ENCODE results near the gene ADK. TPM values are rescaled to one million over a fixed set of nuclear protein-coding genes. Genes with fewer than 3 reads are reported as not detected.

The ADK gene
- total RNA-seq, 1 experiment from 2014 or later, result 26.8 TPM

DNA sequence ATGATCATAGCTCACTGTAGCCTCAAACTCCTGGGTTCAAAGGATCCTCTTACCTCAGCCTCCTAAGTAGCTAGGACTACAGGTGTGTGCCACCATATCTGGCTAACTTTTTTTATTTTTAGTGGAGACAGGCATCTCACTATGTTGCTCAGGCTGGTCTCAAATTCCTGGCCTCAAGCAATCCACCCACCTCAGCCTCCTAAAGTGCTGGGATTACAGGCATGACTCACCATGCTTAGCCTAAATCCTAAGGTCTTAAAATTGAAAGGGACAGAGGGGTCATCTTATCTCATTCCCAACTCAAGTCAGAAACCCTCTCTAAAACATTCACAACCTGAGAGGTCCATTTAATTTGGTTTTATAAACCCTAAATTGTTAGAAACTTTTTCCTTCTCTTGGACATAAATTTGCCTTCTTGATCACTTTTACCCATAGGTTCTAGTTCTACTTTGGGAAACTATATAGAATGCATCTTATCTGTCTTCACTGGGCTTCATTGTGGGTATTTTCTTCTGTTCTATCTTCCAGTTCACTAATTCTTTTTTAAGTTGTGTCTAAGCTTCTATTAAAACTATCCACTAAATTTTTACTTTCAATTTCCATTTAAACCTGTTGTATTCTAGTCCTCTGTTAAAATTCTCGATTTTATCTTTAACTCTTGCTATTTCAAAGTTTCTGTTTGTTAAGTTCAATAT is 492.0 kb downstream of the ADK start:
- Histone ChIP-seq H3K23ac (ENCODE audit: insufficient read length, low read depth, low read length) (no peak overlapping the region), H2BK120ac (ENCODE audit: low read depth, low read length, poor library complexity, severe bottlenecking) (no peak overlapping the region), H2BK15ac (ENCODE audit: low read depth, low read length) (no peak overlapping the region), H3K14ac (ENCODE audit: insufficient read depth, low read length) (no peak overlapping the region), H2BK20ac (ENCODE audit: low read depth, low read length, poor library complexity, severe bottlenecking) (no peak overlapping the region), H4K8ac (replicated peaks; ENCODE audit: insufficient read length, low read depth, low read length) (no peak overlapping the region), H2AFZ (ENCODE audit: low read length) (no peak overlapping the region), H4K91ac (ENCODE audit: insufficient read length, low read depth, low read length) (no peak overlapping the region), H2BK5ac (ENCODE audit: insufficient read length, low read length) (no peak overlapping the region), H3K4me2 (ENCODE audit: insufficient read depth, insufficient read length, low read length) (no peak overlapping the region), H3K18ac (ENCODE audit: insufficient read length, low read depth, low read length) (no peak overlapping the region), H4K5ac (ENCODE audit: insufficient read length, low read depth, low read length) (no peak overlapping the region), H3K4me1 (ENCODE audit: insufficient read depth, low read length) (peaks cover 6% of the 10 kb centered on the region; the same call in 1 of the 2 replicates), H3K79me1 (ENCODE audit: insufficient read depth, low read depth, low read length, poor library complexity, severe bottlenecking) (no peaks in the 10 kb centered on the region), H2BK12ac (ENCODE audit: insufficient read length, low read depth, low read length) (no peak overlapping the region), H3K27ac (ENCODE audit: insufficient read length, low read depth, low read length) (no peak overlapping the region), H3K9me3 (ENCODE audit: control insufficient read depth, low read depth, low read length) (no peaks in the 10 kb centered on the region), H3K9ac (ENCODE audit: extremely low read depth, insufficient read length, low read length) (no peak overlapping the region), H3K23me2 (ENCODE audit: insufficient read length, low read depth, low read length, poor library complexity, severe bottlenecking) (no peaks in the 10 kb centered on the region), H3K27me3 (ENCODE audit: insufficient read depth, low read length) (no peaks in the 10 kb centered on the region), H3K56ac (ENCODE audit: insufficient read length, low read depth, low read length) (no peak overlapping the region), H2AK5ac (ENCODE audit: insufficient read length, low read length) (no peak overlapping the region), H3K4ac (ENCODE audit: low read depth, low read length) (no peak overlapping the region), H3T11ph (ENCODE audit: low read length) (no peak overlapping the region), H3K79me2 (ENCODE audit: insufficient read depth, low read length) (no peaks in the 10 kb centered on the region), H4K20me1 (ENCODE audit: control insufficient read depth, insufficient read depth, insufficient read length) (no peaks in the 10 kb centered on the region)
- H3K27ac Mint-ChIP-seq, result no peak overlapping the region
- H3K4me1 Mint-ChIP-seq, result peaks cover 27 to 28% of the 10 kb centered on the region in 2 experiments
- H3K27me3 Mint-ChIP-seq (ENCODE audit: low read depth), result no peaks in the 10 kb centered on the region
- WGBS (ENCODE audit: extremely low coverage, insufficient read length, low lambda C conversion rate), result 100% methylated on average over 1 of the region's 1 CpG
- peaks cover 1 to 11% (median 10%) of the 10 kb centered on the region in 3 experiments; a peak in 4 of 7 replicates for H3K36me3 Mint-ChIP-seq (ENCODE audit: insufficient read depth in 1 of 3, low read depth in 3 of 3)
- H3K4me3 Mint-ChIP-seq, result no peak overlapping the region
- TF ChIP-seq, protein P1, sequence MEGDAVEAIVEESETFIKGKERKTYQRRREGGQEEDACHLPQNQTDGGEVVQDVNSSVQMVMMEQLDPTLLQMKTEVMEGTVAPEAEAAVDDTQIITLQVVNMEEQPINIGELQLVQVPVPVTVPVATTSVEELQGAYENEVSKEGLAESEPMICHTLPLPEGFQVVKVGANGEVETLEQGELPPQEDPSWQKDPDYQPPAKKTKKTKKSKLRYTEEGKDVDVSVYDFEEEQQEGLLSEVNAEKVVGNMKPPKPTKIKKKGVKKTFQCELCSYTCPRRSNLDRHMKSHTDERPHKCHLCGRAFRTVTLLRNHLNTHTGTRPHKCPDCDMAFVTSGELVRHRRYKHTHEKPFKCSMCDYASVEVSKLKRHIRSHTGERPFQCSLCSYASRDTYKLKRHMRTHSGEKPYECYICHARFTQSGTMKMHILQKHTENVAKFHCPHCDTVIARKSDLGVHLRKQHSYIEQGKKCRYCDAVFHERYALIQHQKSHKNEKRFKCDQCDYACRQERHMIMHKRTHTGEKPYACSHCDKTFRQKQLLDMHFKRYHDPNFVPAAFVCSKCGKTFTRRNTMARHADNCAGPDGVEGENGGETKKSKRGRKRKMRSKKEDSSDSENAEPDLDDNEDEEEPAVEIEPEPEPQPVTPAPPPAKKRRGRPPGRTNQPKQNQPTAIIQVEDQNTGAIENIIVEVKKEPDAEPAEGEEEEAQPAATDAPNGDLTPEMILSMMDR (conservative IDR thresholded peaks at IDR 0.05), result no peak
- peaks cover 3 to 7% of the 10 kb centered on the region in 2 experiments; a peak in 4 of 5 replicates for H3K9me3 Mint-ChIP-seq
- DNase-seq, result no peak
